Measurements from ENCODE around the gene KIRREL2. TPM values are rescaled to one million over a fixed set of nuclear protein-coding genes. Genes with fewer than 3 reads are reported as not detected.
"Not testable (repeated sequence)": the region's sequence is repeated elsewhere in the genome, so short reads cannot be mapped to it uniquely, and the experiment has no call there.

KIRREL2 gene
- total RNA-seq, 1 experiment from 2014 or later: 0.43 TPM

DNA sequence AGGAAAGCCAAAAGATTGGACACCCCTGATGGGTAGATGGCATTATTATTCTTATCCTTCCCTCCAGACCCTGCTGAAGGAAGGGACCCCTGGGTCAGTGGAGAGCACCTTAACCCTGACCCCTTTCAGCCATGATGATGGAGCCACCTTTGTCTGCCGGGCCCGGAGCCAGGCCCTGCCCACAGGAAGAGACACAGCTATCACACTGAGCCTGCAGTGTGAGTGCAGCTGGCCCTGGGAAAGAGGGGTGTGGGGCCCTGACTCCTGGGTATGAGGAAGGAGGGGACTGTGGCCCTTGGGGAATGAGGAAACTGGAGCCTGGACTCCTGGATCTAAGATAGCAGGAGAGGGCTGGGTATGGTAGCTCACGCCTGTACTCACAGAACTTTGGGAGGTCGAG, 2.7 kb downstream of the KIRREL2 start:
- H3K4me3 ChIP-seq: no peak overlapping the region
- H3K9me3 ChIP-seq: no peaks in the 10 kb centered on the region
- peaks cover 5% of the 10 kb centered on the region for H3K27me3 ChIP-seq
- H3K36me3 ChIP-seq: no peaks in the 10 kb centered on the region
- no peak for DNase-seq

DNA sequence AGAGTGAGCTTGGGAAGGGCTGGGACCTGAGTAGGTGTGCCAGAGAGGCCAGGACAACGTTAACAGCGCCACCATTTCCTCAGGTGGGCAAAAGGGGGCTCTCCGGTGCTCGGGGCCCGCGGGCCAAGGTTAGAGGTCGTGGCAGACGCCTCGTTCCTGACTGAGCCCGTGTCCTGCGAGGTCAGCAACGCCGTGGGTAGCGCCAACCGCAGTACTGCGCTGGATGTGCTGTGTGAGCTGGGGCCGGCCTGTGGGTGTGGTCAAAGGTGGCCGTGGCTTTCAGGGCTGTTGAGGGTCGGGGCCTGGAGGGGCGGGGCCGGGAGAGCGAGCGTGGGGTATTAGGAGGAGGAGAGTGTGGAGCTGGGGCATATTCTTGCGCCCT, 3.7 kb downstream of the KIRREL2 start:
- DNase-seq: no peak

GRCh38 chr19:35860818-35861639, 4.3 kb downstream of the KIRREL2 start:
- peaks cover 11% of the 10 kb centered on the region for H3K27me3 ChIP-seq
- no peak for DNase-seq
- H3K9me3 ChIP-seq: no peaks in the 10 kb centered on the region
- no peaks in the 10 kb centered on the region for H3K36me3 ChIP-seq
- H3K4me3 ChIP-seq: no peak overlapping the region

More for the DNA sequence above, 3.7 kb downstream of the KIRREL2 start:
- H3K36me3 ChIP-seq: no peaks in the 10 kb centered on the region
- H3K4me3 ChIP-seq: no peak overlapping the region
- peaks cover 6% of the 10 kb centered on the region for H3K27me3 ChIP-seq
- H3K9me3 ChIP-seq: no peaks in the 10 kb centered on the region

DNA sequence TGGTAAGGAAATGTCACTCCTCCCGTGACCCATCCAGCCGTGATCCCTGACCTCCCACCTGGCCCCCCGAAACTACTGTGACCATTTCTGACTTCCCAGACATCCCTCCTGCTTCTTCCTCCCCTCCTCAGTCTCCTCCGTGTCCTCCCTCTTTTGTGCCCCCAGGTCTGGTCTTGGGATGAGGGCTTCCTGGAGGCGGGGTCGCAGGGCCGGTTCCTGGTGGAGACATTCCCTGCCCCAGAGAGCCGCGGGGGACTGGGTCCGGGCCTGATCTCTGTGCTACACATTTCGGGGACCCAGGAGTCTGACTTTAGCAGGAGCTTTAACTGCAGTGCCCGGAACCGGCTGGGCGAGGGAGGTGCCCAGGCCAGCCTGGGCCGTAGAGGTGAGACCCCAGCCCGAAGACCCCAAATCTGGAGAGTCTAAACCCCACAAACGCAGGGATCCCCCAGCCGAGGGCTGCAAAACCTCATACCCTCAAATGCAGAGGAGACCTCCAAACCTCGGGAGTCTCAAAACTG, 5.0 kb downstream of the KIRREL2 start:
- no peaks in the 10 kb centered on the region for H3K9me3 ChIP-seq
- H3K36me3 ChIP-seq: no peaks in the 10 kb centered on the region
- no peak overlapping the region for H3K4me3 ChIP-seq
- DNase-seq: no peak
- peaks cover 11% of the 10 kb centered on the region for H3K27me3 ChIP-seq

- H3K27me3 ChIP-seq: peaks cover 7% of the 10 kb centered on the region; the same call in 1 of the 2 replicates
- no peaks in the 10 kb centered on the region for H3K36me3 ChIP-seq
- H3K4me3 ChIP-seq: no peak overlapping the region
- H3K9me3 ChIP-seq: no peaks in the 10 kb centered on the region
- DNase-seq: no peak
Observed at GRCh38 chr19:35862528-35862927, 5.8 kb downstream of the KIRREL2 start.

DNA sequence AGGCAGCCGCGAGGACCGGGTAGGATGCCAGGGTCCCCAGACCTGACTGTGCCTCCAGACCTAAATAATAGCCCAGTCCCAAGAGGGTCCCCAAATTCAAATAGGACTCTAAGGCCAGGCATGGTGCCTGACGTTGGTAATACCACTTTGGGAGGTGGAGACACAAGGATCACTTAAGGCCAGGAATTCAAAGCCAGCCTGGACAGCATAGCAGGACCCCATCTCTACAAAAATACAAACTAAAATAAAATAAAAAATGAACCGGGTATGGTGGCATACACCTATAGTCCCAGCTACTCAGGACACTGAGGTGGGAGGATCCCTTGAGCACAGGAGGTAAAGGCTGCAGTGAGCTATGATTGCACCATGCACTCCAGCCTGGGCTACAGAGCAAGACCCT, 6.3 kb downstream of the KIRREL2 start:
- no peaks in the 10 kb centered on the region for H3K36me3 ChIP-seq
- no peak for DNase-seq
- H3K27me3 ChIP-seq: peaks cover 12% of the 10 kb centered on the region
- no peaks in the 10 kb centered on the region for H3K9me3 ChIP-seq
- H3K4me3 ChIP-seq: no peak overlapping the region

DNA sequence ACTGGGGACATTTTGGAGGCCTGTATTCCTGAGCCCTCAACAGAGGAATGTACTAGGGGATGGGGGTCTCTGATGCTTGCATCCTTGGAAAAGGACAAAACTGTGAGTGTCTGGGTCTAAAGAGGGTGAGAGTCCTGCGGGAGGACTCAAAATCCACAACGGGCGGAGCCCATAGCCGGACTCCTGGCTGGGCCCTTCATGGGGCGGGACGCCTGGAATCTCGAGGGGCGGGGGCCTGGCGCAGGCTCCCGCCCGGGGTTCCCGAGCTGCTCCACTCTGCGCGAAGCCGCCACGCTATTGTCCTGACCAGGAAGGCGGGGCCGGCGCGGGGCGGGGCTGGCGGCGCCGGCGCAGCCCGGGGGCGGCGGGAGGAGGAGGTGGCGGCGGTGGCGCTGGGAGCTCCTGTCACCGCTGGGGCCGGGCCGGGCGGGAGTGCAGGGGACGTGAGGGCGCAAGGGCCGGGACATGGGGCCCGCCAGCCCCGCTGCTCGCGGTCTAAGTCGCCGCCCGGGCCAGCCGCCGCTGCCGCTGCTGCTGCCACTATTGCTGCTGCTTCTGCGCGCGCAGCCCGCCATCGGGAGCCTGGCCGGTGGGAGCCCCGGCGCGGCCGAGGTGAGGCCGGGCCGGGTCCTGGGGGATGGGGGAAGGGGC, 11.6 kb downstream of the KIRREL2 start, which contains the start of gene APLP1:
Gene APLP1 (plus strand): TSS at position 403 of the 651 bp plus-strand sequence. CDS start 63 bp downstream, at position 466.
- Histone ChIP-seq H3K36me3 (no peaks in the 10 kb centered on the region), H3K9me3 (no peaks in the 10 kb centered on the region), H3K27me3 (peaks cover 14% of the 10 kb centered on the region), H3K4me3 (peak within 1 kb of the TSS; percentile 43)
- peak; percentile 69 for DNase-seq

DNA sequence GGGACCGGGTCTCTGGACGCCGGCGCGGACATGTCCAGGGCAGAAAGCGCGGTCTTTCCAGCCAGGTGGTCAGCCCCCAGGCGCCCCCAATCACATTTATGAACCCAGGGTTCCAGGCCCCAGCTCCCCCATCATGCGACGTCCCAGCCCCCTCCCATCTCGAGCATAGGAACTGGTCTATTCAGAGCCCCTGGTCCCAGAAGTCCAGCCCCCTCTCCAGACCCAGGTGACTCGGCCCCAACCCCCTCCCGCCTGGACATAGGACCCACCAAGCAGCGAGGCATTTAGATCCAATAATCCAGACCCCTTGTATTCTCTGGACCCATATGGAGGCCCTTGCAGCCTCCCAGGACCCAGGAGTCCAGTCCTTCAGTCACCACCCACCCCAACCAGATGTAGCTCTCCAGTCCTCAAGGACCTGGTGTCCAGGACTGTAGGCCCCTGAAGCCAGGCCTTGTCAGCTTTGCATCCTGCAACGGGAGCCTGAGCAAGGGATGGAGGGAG, 12.2 kb downstream of the KIRREL2 start:
- DNase-seq: no peak
- H3K9me3 ChIP-seq: no peaks in the 10 kb centered on the region
- H3K36me3 ChIP-seq: no peaks in the 10 kb centered on the region
- peak overlapping the region; percentile 43 for H3K4me3 ChIP-seq
- H3K27me3 ChIP-seq: peaks cover 14% of the 10 kb centered on the region

DNA sequence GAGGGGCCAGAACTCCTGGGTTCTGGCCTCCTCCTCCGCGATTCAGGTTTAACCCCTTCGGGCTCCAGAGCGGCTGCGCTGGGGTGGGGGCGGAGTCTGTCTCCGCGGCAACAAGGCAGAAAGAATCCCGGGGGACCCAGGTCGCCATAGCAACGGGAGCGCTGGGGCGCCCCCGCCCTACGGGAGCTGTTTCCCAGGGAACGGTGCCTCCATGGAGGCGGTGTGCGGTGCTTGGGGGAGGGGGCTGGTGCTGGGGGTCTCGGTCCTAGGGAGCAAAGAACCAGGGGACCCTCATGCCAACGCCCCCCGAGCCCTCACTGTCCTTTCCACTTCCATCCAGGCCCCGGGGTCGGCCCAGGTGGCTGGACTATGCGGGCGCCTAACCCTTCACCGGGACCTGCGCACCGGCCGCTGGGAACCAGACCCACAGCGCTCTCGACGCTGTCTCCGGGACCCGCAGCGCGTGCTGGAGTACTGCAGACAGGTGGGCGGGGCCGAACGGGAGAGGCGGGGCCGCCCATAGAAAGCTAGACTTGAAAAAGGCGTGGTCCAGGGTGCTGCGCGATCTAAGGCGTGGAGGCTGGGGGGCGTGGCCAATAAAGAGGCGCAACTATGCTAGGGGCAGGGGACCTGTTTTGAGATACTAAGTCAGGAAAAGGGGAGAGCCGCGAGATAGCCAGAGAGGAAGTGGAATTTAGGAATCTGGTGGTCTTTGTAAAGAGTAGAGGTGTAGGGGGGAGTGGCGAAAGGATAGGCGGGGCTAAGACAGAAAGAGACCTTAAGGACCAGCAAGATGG, 12.8 kb downstream of the KIRREL2 start:
- peaks cover 14% of the 10 kb centered on the region for H3K27me3 ChIP-seq
- H3K4me3 ChIP-seq: no peak overlapping the region
- DNase-seq: peak; percentile 49
- no peaks in the 10 kb centered on the region for H3K9me3 ChIP-seq
- no peaks in the 10 kb centered on the region for H3K36me3 ChIP-seq

GRCh38 chr19:35870124-35870736, 13.5 kb downstream of the KIRREL2 start:
- not testable (repeated sequence) for DNase-seq

GRCh38 chr19:35870798-35871197, 14.1 kb downstream of the KIRREL2 start:
- no peak overlapping the region for H3K4me3 ChIP-seq

More at GRCh38 chr19:35870124-35870736, 13.5 kb downstream of the KIRREL2 start:
- H3K36me3 ChIP-seq, H3K4me3 ChIP-seq, H3K9me3 ChIP-seq: not testable (repeated sequence)
- H3K27me3 ChIP-seq: peaks cover 14% of the 10 kb centered on the region

GRCh38 chr19:35871611-35872010, 14.9 kb downstream of the KIRREL2 start:
- Histone ChIP-seq H3K4me3 (no peak overlapping the region), H3K9me3 (no peaks in the 10 kb centered on the region), H3K36me3 (no peaks in the 10 kb centered on the region), H3K27me3 (peaks cover 9% of the 10 kb centered on the region)
- DNase-seq: no peak

More at GRCh38 chr19:35870798-35871197, 14.1 kb downstream of the KIRREL2 start:
- peaks cover 10% of the 10 kb centered on the region for H3K27me3 ChIP-seq
- H3K36me3 ChIP-seq: no peaks in the 10 kb centered on the region
- DNase-seq: no peak
- no peaks in the 10 kb centered on the region for H3K9me3 ChIP-seq

- Histone ChIP-seq H3K9me3 (no peaks in the 10 kb centered on the region), H3K4me3 (no peak overlapping the region), H3K27me3 (peaks cover 9% of the 10 kb centered on the region), H3K36me3 (no peaks in the 10 kb centered on the region)
- no peak for DNase-seq
Observed at GRCh38 chr19:35872180-35872579, 15.5 kb downstream of the KIRREL2 start.

- DNase-seq: no peak
- Histone ChIP-seq H3K9me3 (no peaks in the 10 kb centered on the region), H3K36me3 (no peaks in the 10 kb centered on the region), H3K4me3 (no peak overlapping the region), H3K27me3 (no peaks in the 10 kb centered on the region)
Observed at GRCh38 chr19:35874392-35874930, 17.8 kb downstream of the KIRREL2 start.

GRCh38 chr19:35879068-35879467, 22.4 kb downstream of the KIRREL2 start:
- no peaks in the 10 kb centered on the region for H3K9me3 ChIP-seq
- no peaks in the 10 kb centered on the region for H3K36me3 ChIP-seq
- H3K4me3 ChIP-seq: no peak overlapping the region
- DNase-seq: no peak
- H3K27me3 ChIP-seq: no peaks in the 10 kb centered on the region

DNA sequence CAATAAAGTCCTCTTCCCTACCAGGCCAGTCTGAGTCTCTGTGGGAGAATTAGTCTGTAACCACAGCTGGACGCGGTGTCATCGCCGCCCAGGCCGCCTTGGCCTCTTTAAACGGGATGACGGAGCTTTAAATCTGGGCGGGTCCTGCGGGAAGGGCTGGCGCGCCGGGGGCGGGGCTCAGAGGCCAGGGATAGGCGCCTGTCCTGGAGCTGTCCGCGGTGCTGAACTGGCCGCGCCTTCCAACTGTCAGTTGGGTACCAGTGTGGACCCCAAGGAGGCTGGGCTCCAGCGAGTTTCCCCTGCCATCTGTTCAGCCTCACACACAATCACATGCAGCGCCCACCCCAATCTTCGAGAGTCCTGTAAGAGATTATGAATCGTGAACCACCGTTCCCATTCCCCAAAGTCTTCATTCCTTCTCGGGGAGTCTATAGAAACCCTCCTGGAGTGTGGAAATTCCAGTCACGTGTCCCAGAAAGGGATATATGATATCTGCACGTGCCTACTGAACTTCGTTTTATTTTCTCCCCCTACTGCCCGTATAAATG, 23.1 kb downstream of the KIRREL2 start:
- H3K27me3 ChIP-seq: no peaks in the 10 kb centered on the region
- no peaks in the 10 kb centered on the region for H3K36me3 ChIP-seq
- peak; percentile 94 for DNase-seq
- no peaks in the 10 kb centered on the region for H3K9me3 ChIP-seq
- H3K4me3 ChIP-seq: no peak overlapping the region
